Activated naive CD4-positive, alpha-beta T cell treated with anti-CD3 and anti-CD28 coated beads, Interleukin-2, amount 10 ng/mL, durations not matched to agents 7 days and 5 days (primary cell): Measurements from ENCODE around the gene PUM2.

Experiments used
- CTCF ChIA-PET: fragments of 350-600 bp; sonication (Branson Sonifier 250); formaldehyde crosslinking; loops from one replicate; lab custom pipeline; 2021; ENCODE audit warnings: antibody characterized with exemption; lab: Charles Lee
- DNase-seq: peaks from one replicate; pipeline ENCODE4 v3.0.0-alpha.2; 2020
- H3K27ac Mint-ChIP-seq: one replicate; pipeline ENCODE4 v1.8.0; 2021; ENCODE audit warnings: mild to moderate bottlenecking, moderate library complexity, mixed read lengths
- H3K27me3 Mint-ChIP-seq: one replicate; pipeline ENCODE4 v1.8.0; 2021; ENCODE audit warnings: mild to moderate bottlenecking, mixed read lengths
- H3K36me3 Mint-ChIP-seq: one replicate; pipeline ENCODE4 v1.8.0; 2021; ENCODE audit warnings: mixed read lengths
- H3K4me1 Mint-ChIP-seq: one replicate; pipeline ENCODE4 v1.8.0; 2021; ENCODE audit warnings: mixed read lengths
- H3K4me3 Mint-ChIP-seq: one replicate; pipeline ENCODE4 v1.8.0; 2021; ENCODE audit warnings: mild to moderate bottlenecking, moderate library complexity, mixed read lengths
- H3K9me3 Mint-ChIP-seq: one replicate; pipeline ENCODE4 v1.8.0; 2021; ENCODE audit warnings: mixed read lengths

The PUM2 gene

GRCh38 chr2:20362701-20363435, 12.2 kb upstream of the PUM2 start:
- CTCF ChIA-PET, result no interaction called here
- no peak overlapping the region for H3K27ac Mint-ChIP-seq
- no peak overlapping the region for H3K4me3 Mint-ChIP-seq
- peaks cover 3% of the 10 kb centered on the region for H3K27me3 Mint-ChIP-seq
- H3K4me1 Mint-ChIP-seq, result peaks cover 31% of the 10 kb centered on the region
- peaks cover 12% of the 10 kb centered on the region for H3K9me3 Mint-ChIP-seq
- DNase-seq, result no peak
- H3K36me3 Mint-ChIP-seq, result peaks cover 7% of the 10 kb centered on the region

- no peaks in the 10 kb centered on the region for H3K36me3 Mint-ChIP-seq
- H3K27ac Mint-ChIP-seq, result no peak overlapping the region
Observed at GRCh38 chr2:20361893-20362292, 11.2 kb upstream of the PUM2 start.

GRCh38 chr2:20359096-20359495, 8.5 kb upstream of the PUM2 start:
- CTCF ChIA-PET, result no interaction called here
- Mint-ChIP-seq H3K9me3 (no peaks in the 10 kb centered on the region), H3K27me3 (no peaks in the 10 kb centered on the region), H3K36me3 (no peaks in the 10 kb centered on the region), H3K4me3 (no peak overlapping the region), H3K4me1 (peaks cover 5% of the 10 kb centered on the region), H3K27ac (no peak overlapping the region)
- no peak for DNase-seq

More at GRCh38 chr2:20361893-20362292, 11.2 kb upstream of the PUM2 start:
- Mint-ChIP-seq H3K27me3 (no peaks in the 10 kb centered on the region), H3K9me3 (peaks cover 5% of the 10 kb centered on the region), H3K4me1 (peaks cover 29% of the 10 kb centered on the region), H3K4me3 (no peak overlapping the region)
- no peak for DNase-seq
- CTCF ChIA-PET, result no interaction called here

GRCh38 chr2:20357638-20358389, 7.2 kb upstream of the PUM2 start:
- CTCF ChIA-PET, result no interaction called here
- peaks cover 2% of the 10 kb centered on the region for H3K4me1 Mint-ChIP-seq
- no peaks in the 10 kb centered on the region for H3K27me3 Mint-ChIP-seq
- H3K36me3 Mint-ChIP-seq, result no peaks in the 10 kb centered on the region
- DNase-seq, result no peak
- H3K27ac Mint-ChIP-seq, result no peak overlapping the region
- no peaks in the 10 kb centered on the region for H3K9me3 Mint-ChIP-seq
- H3K4me3 Mint-ChIP-seq, result no peak overlapping the region

GRCh38 chr2:20356042-20356441, 5.4 kb upstream of the PUM2 start:
- H3K9me3 Mint-ChIP-seq, result no peaks in the 10 kb centered on the region
- H3K4me1 Mint-ChIP-seq, result peaks cover 2% of the 10 kb centered on the region
- H3K27ac Mint-ChIP-seq, result no peak overlapping the region
- H3K36me3 Mint-ChIP-seq, result no peaks in the 10 kb centered on the region
- H3K27me3 Mint-ChIP-seq, result no peaks in the 10 kb centered on the region
- CTCF ChIA-PET, result no interaction called here
- DNase-seq, result no peak
- H3K4me3 Mint-ChIP-seq, result no peak overlapping the region

- H3K27me3 Mint-ChIP-seq, result no peaks in the 10 kb centered on the region
- H3K4me1 Mint-ChIP-seq, result peaks cover 2% of the 10 kb centered on the region
- peaks cover under 1% of the 10 kb centered on the region for H3K36me3 Mint-ChIP-seq
Observed at GRCh38 chr2:20355131-20355530, 4.5 kb upstream of the PUM2 start.

GRCh38 chr2:20353241-20353992, 2.8 kb upstream of the PUM2 start:
- no peak overlapping the region for H3K4me3 Mint-ChIP-seq
- CTCF ChIA-PET, result interaction anchor here (1.0 to 1.8 kb wide), 3 partner anchors 11 to 131 kb away, joined by 3 to 4 read pairs (median 4); no protein-coding TSS in a partner anchor
- peaks cover 12% of the 10 kb centered on the region for H3K4me1 Mint-ChIP-seq
- H3K27me3 Mint-ChIP-seq, result no peaks in the 10 kb centered on the region
- peaks cover 13% of the 10 kb centered on the region for H3K36me3 Mint-ChIP-seq
- no peaks in the 10 kb centered on the region for H3K9me3 Mint-ChIP-seq
- no peak for DNase-seq
- H3K27ac Mint-ChIP-seq, result no peak overlapping the region

More at GRCh38 chr2:20355131-20355530, 4.5 kb upstream of the PUM2 start:
- CTCF ChIA-PET, result no interaction called here
- no peak overlapping the region for H3K27ac Mint-ChIP-seq
- H3K9me3 Mint-ChIP-seq, result no peaks in the 10 kb centered on the region
- no peak for DNase-seq
- H3K4me3 Mint-ChIP-seq, result no peak overlapping the region

GRCh38 chr2:20352581-20353216, 2.1 kb upstream of the PUM2 start:
- peaks cover 16% of the 10 kb centered on the region for H3K36me3 Mint-ChIP-seq
- CTCF ChIA-PET, result interaction anchor here (0.7 to 1.8 kb wide), 7 partner anchors 7 to 130 kb away, joined by 3 to 5 read pairs (median 4); no protein-coding TSS in a partner anchor
- H3K27ac Mint-ChIP-seq, result no peak overlapping the region

GRCh38 chr2:20352230-20352578, 1.6 kb upstream of the PUM2 start:
- no peaks in the 10 kb centered on the region for H3K27me3 Mint-ChIP-seq
- no peak overlapping the region for H3K4me3 Mint-ChIP-seq
- H3K27ac Mint-ChIP-seq, result no peak overlapping the region
- DNase-seq, result no peak
- CTCF ChIA-PET, result interaction anchor here (0.7 to 1.8 kb wide), 5 partner anchors 8 to 89 kb away, joined by 3 to 5 read pairs (median 4); no protein-coding TSS in a partner anchor
- no peaks in the 10 kb centered on the region for H3K9me3 Mint-ChIP-seq
- peaks cover 20% of the 10 kb centered on the region for H3K36me3 Mint-ChIP-seq
- H3K4me1 Mint-ChIP-seq, result peaks cover 21% of the 10 kb centered on the region

More at GRCh38 chr2:20352581-20353216, 2.1 kb upstream of the PUM2 start:
- Mint-ChIP-seq H3K9me3 (no peaks in the 10 kb centered on the region), H3K27me3 (no peaks in the 10 kb centered on the region), H3K4me3 (no peak overlapping the region), H3K4me1 (peaks cover 16% of the 10 kb centered on the region)
- DNase-seq, result no peak

- H3K27ac Mint-ChIP-seq, result no peak overlapping the region
- H3K4me3 Mint-ChIP-seq, result no peak overlapping the region
- DNase-seq, result no peak
- H3K4me1 Mint-ChIP-seq, result peaks cover 26% of the 10 kb centered on the region
- CTCF ChIA-PET, result interaction anchor here (0.7 to 1.8 kb wide), 5 partner anchors 8 to 92 kb away, joined by 3 to 5 read pairs (median 4); no protein-coding TSS in a partner anchor
- peaks cover 23% of the 10 kb centered on the region for H3K36me3 Mint-ChIP-seq
- H3K27me3 Mint-ChIP-seq, result no peaks in the 10 kb centered on the region
- H3K9me3 Mint-ChIP-seq, result no peaks in the 10 kb centered on the region
Observed at GRCh38 chr2:20351555-20352229, 1.0 kb upstream of the PUM2 start.

- CTCF ChIA-PET, result interaction anchor here (1.0 to 2.3 kb wide), 2 partner anchors 24 to 61 kb away, joined by 3 to 24 read pairs; no protein-coding TSS in a partner anchor
- H3K4me1 Mint-ChIP-seq, result peaks cover 41% of the 10 kb centered on the region
- DNase-seq, result peak; percentile 68
- H3K27ac Mint-ChIP-seq, result no peak overlapping the region
- no peaks in the 10 kb centered on the region for H3K9me3 Mint-ChIP-seq
- no peaks in the 10 kb centered on the region for H3K27me3 Mint-ChIP-seq
- H3K36me3 Mint-ChIP-seq, result peaks cover 31% of the 10 kb centered on the region
- no peak overlapping the region for H3K4me3 Mint-ChIP-seq
Observed at GRCh38 chr2:20350041-20350712, 467 bp downstream of the PUM2 start.

GRCh38 chr2:20349513-20349921, 1.1 kb downstream of the PUM2 start:
- peaks cover 48% of the 10 kb centered on the region for H3K4me1 Mint-ChIP-seq
- H3K9me3 Mint-ChIP-seq, result no peaks in the 10 kb centered on the region
- H3K36me3 Mint-ChIP-seq, result peaks cover 31% of the 10 kb centered on the region
- DNase-seq, result no peak
- CTCF ChIA-PET, result interaction anchor here (0.7 to 2.3 kb wide), 3 partner anchors 23 to 62 kb away, joined by 3 to 24 read pairs (median 3); no protein-coding TSS in a partner anchor
- no peak overlapping the region for H3K4me3 Mint-ChIP-seq
- no peaks in the 10 kb centered on the region for H3K27me3 Mint-ChIP-seq
- no peak overlapping the region for H3K27ac Mint-ChIP-seq
